HL-60 (cell line): Measurements from ENCODE around the gene CEP135.

Experiments used
- DNase-seq, 2 experiments: peaks; one replicate each; pipeline ENCODE4 v3.0.0-alpha.2; 2010 to 2020; ENCODE audit warnings: low read depth in 1 of 2, low spot score in 1 of 2
- H3K27ac ChIP-seq: fragments of 250-450 bp; sonication (Bioruptor Pico); replicated peaks from 2 replicates; pipeline ENCODE4 v1.5.1; 2020; ENCODE audit warnings: mild to moderate bottlenecking, moderate library complexity
- H3K27me3 ChIP-seq: fragments of 250-450 bp; sonication (Bioruptor Pico); 2 replicates; pipeline ENCODE4 v1.5.1; 2021; ENCODE audit warnings: mild to moderate bottlenecking, moderate library complexity; ENCODE audit not compliant: insufficient read depth, poor library complexity, severe bottlenecking
- H3K4me3 ChIP-seq: replicated peaks from 2 replicates; pipeline ENCODE4 v1.5.1; 2011; ENCODE audit warnings: mild to moderate bottlenecking, control low read depth, low read length; ENCODE audit not compliant: insufficient read depth
- GABPA ChIP-seq: IDR thresholded peaks from 2 replicates; pipeline ENCODE4 v1.6.1; 2012; ENCODE audit warnings: low read depth
- POLR2AphosphoS5 ChIP-seq: IDR thresholded peaks from 2 replicates; pipeline ENCODE4 v1.6.1; 2012; ENCODE audit warnings: low read depth
- SPI1 ChIP-seq: IDR thresholded peaks from 2 replicates; pipeline ENCODE4 v1.6.1; 2012; ENCODE audit warnings: low read depth, mild to moderate bottlenecking, borderline replicate concordance
- TF ChIP-seq, protein P1 (sequence below): IDR thresholded peaks from 2 replicates; pipeline ENCODE4 v1.6.1; 2012; ENCODE audit warnings: low read depth; ENCODE audit not compliant: insufficient replicate concordance
- TF ChIP-seq, protein P2 (sequence below): IDR thresholded peaks from one replicate; pipeline ENCODE4 v1.5.1; 2011; ENCODE audit warnings: low read length, control low read depth, inconsistent platforms; ENCODE audit not compliant: insufficient read depth

The CEP135 gene

DNA sequence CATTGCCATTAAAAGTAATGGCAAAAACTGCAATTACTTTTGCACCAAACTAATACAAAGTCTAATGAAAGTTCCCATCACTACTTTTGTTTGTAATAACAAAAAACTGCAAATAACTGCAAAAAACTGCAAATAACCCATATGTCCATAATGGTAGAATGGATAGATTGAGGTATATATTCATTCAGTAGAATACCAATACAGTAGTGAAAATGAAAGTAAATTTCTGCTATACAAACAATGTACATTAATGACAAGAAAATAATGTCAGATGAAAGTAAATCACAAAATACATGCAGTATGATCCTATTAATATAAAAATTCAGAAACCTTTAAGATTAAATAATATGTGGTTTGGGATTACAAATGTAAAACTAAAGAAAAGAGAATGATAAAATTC, 41.3 kb upstream of the CEP135 start:
- no peak for DNase-seq
- Histone ChIP-seq H3K27ac (no peak overlapping the region), H3K4me3 (no peak overlapping the region), H3K27me3 (no peaks in the 10 kb centered on the region)
- TF ChIP-seq GABPA (no peak), POLR2AphosphoS5 (no peak), SPI1 (no peak)
- TF ChIP-seq, protein P1, sequence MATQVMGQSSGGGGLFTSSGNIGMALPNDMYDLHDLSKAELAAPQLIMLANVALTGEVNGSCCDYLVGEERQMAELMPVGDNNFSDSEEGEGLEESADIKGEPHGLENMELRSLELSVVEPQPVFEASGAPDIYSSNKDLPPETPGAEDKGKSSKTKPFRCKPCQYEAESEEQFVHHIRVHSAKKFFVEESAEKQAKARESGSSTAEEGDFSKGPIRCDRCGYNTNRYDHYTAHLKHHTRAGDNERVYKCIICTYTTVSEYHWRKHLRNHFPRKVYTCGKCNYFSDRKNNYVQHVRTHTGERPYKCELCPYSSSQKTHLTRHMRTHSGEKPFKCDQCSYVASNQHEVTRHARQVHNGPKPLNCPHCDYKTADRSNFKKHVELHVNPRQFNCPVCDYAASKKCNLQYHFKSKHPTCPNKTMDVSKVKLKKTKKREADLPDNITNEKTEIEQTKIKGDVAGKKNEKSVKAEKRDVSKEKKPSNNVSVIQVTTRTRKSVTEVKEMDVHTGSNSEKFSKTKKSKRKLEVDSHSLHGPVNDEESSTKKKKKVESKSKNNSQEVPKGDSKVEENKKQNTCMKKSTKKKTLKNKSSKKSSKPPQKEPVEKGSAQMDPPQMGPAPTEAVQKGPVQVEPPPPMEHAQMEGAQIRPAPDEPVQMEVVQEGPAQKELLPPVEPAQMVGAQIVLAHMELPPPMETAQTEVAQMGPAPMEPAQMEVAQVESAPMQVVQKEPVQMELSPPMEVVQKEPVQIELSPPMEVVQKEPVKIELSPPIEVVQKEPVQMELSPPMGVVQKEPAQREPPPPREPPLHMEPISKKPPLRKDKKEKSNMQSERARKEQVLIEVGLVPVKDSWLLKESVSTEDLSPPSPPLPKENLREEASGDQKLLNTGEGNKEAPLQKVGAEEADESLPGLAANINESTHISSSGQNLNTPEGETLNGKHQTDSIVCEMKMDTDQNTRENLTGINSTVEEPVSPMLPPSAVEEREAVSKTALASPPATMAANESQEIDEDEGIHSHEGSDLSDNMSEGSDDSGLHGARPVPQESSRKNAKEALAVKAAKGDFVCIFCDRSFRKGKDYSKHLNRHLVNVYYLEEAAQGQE, result no peak
- TF ChIP-seq, protein P2, sequence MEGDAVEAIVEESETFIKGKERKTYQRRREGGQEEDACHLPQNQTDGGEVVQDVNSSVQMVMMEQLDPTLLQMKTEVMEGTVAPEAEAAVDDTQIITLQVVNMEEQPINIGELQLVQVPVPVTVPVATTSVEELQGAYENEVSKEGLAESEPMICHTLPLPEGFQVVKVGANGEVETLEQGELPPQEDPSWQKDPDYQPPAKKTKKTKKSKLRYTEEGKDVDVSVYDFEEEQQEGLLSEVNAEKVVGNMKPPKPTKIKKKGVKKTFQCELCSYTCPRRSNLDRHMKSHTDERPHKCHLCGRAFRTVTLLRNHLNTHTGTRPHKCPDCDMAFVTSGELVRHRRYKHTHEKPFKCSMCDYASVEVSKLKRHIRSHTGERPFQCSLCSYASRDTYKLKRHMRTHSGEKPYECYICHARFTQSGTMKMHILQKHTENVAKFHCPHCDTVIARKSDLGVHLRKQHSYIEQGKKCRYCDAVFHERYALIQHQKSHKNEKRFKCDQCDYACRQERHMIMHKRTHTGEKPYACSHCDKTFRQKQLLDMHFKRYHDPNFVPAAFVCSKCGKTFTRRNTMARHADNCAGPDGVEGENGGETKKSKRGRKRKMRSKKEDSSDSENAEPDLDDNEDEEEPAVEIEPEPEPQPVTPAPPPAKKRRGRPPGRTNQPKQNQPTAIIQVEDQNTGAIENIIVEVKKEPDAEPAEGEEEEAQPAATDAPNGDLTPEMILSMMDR, result no peak

DNA sequence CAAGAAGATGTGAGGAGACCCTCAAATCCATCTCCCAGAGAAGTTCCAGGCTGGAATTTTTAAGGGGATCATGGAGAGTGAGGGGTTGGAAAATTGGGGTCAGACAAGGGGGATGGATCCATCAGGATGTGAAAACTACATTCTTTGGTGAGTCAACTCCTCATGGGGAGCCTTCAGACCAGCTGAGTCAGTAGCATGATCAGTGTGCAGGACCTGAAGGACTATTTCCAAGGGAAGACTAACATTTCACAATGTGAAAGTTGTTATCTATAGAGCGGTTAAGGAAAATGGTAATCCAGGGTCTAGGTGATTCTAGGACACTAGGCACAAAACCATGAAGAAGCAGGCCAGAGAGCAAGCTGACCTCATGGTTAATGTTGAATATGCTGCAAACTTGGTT, 38.6 kb upstream of the CEP135 start:
- no peaks in the 10 kb centered on the region for H3K27me3 ChIP-seq
- H3K27ac ChIP-seq, result no peak overlapping the region
- no peak for TF ChIP-seq POLR2AphosphoS5
- TF ChIP-seq, protein P2, result no peak
- no peak for TF ChIP-seq GABPA
- TF ChIP-seq, protein P1, result no peak
- no peak for TF ChIP-seq SPI1
- no peak for DNase-seq
- H3K4me3 ChIP-seq, result no peak overlapping the region

DNA sequence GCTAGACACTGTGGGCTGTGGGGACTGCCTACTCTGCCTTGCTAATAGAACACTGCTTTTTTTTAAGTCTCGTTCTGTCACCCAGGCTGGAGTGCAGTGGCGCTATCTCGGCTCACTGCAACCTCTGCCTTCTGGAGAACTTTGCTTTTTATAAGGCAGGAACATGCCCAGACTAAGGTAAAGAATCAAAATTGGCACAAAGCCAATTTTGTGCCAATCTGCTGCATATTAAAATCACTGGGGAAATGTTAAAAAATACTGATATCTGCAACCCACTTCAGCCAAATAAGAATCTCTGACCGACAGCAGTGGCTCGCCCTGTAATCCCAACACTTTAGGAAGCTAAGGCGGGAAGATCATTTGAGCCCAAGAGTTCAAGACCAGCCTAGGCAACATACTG, 36.5 kb upstream of the CEP135 start:
- DNase-seq, result no peak
- Histone ChIP-seq H3K27ac (no peak overlapping the region), H3K4me3 (no peak overlapping the region), H3K27me3 (no peaks in the 10 kb centered on the region)
- no peak for TF ChIP-seq SPI1
- TF ChIP-seq, protein P1, result no peak
- TF ChIP-seq, protein P2, result no peak
